GM13976 (cell line): Measurements from ENCODE around the gene DUS1L.
A peak's percentile ranks its signal among the peaks of the same experiment; 100 is the strongest.

Experiments
- DNase-seq: peaks from one replicate; pipeline ENCODE4 v3.0.0; 2012; ENCODE audit warnings: low spot score
- CTCF ChIP-seq: IDR thresholded peaks from 2 replicates; pipeline ENCODE4 v1.5.1; 2012; ENCODE audit warnings: borderline replicate concordance, mild to moderate bottlenecking; ENCODE audit not compliant: insufficient read depth; ENCODE audit errors: extremely low read depth, missing control alignments, control extremely low read depth
- in situ Hi-C: fragments of 300-500 bp; cut with MboI; formaldehyde crosslinking; loops from one replicate; pipeline ENCODE4 v1.12.0; 2022; ENCODE audit warnings: low sequenced_read_pairs, mixed read lengths, inconsistent platforms; ENCODE audit not compliant: unreplicated experiment

The DUS1L gene

DNA sequence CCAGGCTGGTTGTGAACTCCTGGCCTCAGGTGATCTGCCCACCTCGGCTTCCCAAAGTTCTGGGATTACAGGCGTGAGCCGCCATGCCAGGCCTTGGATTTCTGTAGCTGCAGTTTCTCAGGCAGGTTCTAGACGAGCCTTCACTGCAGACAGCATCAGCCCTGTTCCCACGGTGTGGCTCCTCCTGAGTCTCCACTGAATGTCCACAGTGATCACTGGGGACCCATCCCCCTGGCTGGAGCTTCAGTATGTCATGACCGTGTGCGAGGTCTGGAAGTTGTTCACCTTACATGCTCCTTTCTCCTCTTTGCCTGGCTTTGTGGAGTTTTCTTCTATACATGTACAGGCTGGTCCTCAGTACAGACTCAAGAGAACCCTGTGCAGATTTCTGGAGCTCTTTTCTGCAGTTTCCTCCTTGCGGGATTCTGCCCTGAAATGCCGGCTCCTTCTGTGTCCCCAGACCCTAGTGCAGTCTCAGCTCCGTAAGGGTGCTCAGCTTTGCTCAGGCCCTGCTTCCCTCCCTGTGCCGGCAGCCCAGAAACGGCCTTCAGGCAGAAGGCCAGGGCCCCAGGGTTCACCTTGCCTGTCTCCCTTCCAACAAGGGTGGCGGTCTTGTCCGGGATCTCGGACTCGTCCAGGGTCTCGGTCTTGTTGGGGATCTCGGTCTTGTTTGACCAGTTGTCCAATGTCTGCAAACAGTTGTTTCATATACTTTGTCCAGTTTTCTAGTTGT lies 46.7 kb upstream of the DUS1L start:
- no peak for TF ChIP-seq CTCF
- in situ Hi-C loops: no loop called here
- DNase-seq: no peak

DNA sequence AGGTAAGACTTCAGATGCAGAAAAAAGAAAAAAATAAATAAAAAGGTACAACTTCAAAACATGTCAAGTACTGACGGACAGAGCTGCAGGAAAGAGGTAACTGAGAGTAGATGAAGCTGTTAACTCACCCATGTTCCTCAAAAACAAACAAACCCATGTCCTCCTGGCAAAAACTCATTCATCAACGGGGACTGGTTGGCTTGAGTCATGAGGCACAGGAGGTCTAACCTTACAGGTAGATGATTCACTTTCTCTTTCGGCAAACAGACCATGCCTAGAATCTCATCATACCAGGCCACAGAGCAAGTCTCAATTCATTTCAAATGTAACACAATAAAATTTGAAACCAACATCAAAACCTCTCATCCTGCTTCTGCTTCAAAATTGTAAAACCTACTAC lies 44.7 kb upstream of the DUS1L start:
- no peak for TF ChIP-seq CTCF
- DNase-seq: no peak
- in situ Hi-C loops: no loop called here

DNA sequence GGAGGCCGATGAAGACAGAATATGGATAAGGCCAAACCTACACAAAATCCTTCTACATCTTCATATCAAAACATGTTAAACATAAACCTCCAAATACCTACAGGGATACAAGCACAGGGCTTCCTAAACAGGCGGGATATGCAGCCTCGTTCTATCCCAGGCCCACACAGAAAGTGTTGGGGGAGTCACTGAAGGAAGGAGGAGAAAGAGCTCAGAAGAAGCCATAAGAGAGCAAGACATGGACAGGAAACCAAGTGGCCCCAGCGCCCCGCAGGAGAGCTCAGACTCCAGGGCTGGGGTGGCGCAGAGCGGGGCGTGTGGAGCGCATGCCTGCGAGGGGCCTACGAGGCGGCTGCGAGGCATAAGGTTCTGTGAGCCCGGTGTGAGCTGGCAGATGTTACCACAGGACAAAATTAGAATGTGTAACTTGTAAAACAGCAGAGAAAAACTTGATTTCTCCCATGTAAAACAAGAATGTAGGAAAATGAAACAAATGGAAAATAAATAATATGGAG lies 43.4 kb upstream of the DUS1L start:
- TF ChIP-seq CTCF: no peak
- DNase-seq: no peak
- in situ Hi-C loops: no loop called here

GRCh38 chr17:82108496-82108945 lies 42.9 kb upstream of the DUS1L start:
- in situ Hi-C loops: no loop called here
- no peak for TF ChIP-seq CTCF
- no peak for DNase-seq

DNA sequence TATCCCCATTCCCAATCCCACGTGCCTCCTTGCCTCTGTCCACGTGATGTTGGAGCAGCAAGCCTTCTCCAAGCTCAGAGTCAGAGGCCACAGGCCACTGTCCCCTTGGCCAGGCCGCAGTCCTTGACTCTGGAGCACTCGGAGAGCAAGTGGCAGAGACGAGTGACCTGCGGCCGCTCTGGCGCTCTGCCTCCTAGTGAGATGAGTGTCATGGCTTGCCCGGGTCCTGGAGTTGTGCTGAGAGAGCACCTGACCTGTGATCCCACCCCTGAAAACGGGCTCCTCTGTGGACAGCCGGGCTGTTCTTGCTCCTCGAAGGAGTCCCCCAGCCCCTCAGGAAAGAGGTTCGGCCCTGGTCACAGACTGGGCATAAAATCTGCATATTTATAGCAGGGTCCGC lies 42.4 kb upstream of the DUS1L start:
- in situ Hi-C loops: no loop called here
- no peak for TF ChIP-seq CTCF
- no peak for DNase-seq

GRCh38 chr17:82107341-82107860 lies 41.8 kb upstream of the DUS1L start:
- TF ChIP-seq CTCF: peak; percentile 21
- in situ Hi-C loops: no loop called here
- no peak for DNase-seq
